Stimulated activated naive CD4-positive, alpha-beta T cell treated with Interleukin-2 at 50 U/mL for 16 hours (primary cell): ENCODE data around the gene PIMREG.

Experiments
- DNase-seq: peaks from one replicate; lab custom pipeline; 2025; lab: John Stamatoyannopoulos, UW

PIMREG gene

GRCh38 chr17:6498901-6499540, 54.8 kb downstream of the PIMREG start:
- DNase-seq: no peak
